SK-N-SH (cell line): Measurements from ENCODE around the gene EXOC4. TPM values are rescaled to one million over a fixed set of nuclear protein-coding genes. Genes with fewer than 3 reads are reported as not detected.

ENCODE experiments used
- CTCF ChIA-PET: fragments of 300-600, 350-600 bp; formaldehyde crosslinking; extraction: SDS; loops from one replicate; lab custom pipeline; 2021; lab: Yijun Ruan, JAX
- POLR2A ChIA-PET: fragments of 350-600 bp; sonication (Branson Sonifier 250); formaldehyde crosslinking; extraction: SDS; loops from one replicate; lab custom pipeline; 2020; ENCODE audit warnings: antibody characterized with exemption, inconsistent platforms; lab: Yijun Ruan, JAX
- DNase-seq: peaks from one replicate; pipeline ENCODE4 v3.0.0; 2012
- H2AFZ ChIP-seq: fragments of 200-600 bp; sonication (generic); 2 replicates; pipeline ENCODE4 v1.8.1; 2016; ENCODE audit warnings: antibody characterized with exemption, mild to moderate bottlenecking, low read depth
- H3F3A ChIP-seq: fragments of 200-600 bp; sonication (generic); replicated peaks from 2 replicates; pipeline ENCODE3; 2016; ENCODE audit warnings: antibody characterized with exemption, mild to moderate bottlenecking; ENCODE audit not compliant: insufficient read depth
- H3K27ac ChIP-seq, 2 experiments: fragments of 200-500 bp in 1 of 2; fragments of 200-600 bp in 1 of 2; sonication (Bioruptor generic) in 1 of 2; sonication (generic), shearing (Covaris generic) in 1 of 2; 2 replicates each; pipeline versions ENCODE4 v1.5.1 to v1.6.1; 2014 to 2016; ENCODE audit warnings: low read depth in 2 of 2, inconsistent platforms in 1 of 2, low read length in 1 of 2, mild to moderate bottlenecking in 1 of 2, mixed read lengths in 1 of 2
- H3K27me3 ChIP-seq: fragments of 200-600 bp; sonication (generic), shearing (Covaris generic); 2 replicates; pipeline ENCODE4 v1.6.1; 2016; ENCODE audit warnings: mixed run types; ENCODE audit not compliant: insufficient read depth
- H3K36me3 ChIP-seq, 2 experiments: fragments of 200-500 bp in 1 of 2; fragments of 200-600 bp in 1 of 2; sonication (Bioruptor generic) in 1 of 2; sonication (generic) in 1 of 2; replicated peaks in 1 of 2; 2 replicates each; pipeline versions ENCODE3 to v1.5.1; 2014 to 2016; ENCODE audit warnings: low read length in 1 of 2, mild to moderate bottlenecking in 1 of 2; ENCODE audit not compliant: insufficient read depth in 2 of 2, control insufficient read depth in 1 of 2
- H3K4me1 ChIP-seq, 2 experiments: fragments of 200-500 bp in 1 of 2; fragments of 200-600 bp in 1 of 2; sonication (Bioruptor generic) in 1 of 2; sonication (generic), shearing (Covaris generic) in 1 of 2; 2 replicates each; pipeline versions ENCODE4 v1.5.1 to v1.6.1; 2014 to 2016; ENCODE audit warnings: low read depth in 1 of 2, low read length in 1 of 2, mixed run types in 1 of 2; ENCODE audit not compliant: insufficient read depth in 2 of 2, control insufficient read depth in 1 of 2
- H3K4me2 ChIP-seq: fragments of 200-600 bp; sonication (generic), shearing (Covaris generic); 2 replicates; pipeline ENCODE4 v1.6.1; 2017; ENCODE audit warnings: mixed run types
- H3K4me3 ChIP-seq, 2 experiments: fragments of 200-500 bp in 1 of 2; fragments of 200-600 bp in 1 of 2; sonication (Bioruptor generic) in 1 of 2; sonication (generic), shearing (Covaris generic) in 1 of 2; 2 replicates each; pipeline versions ENCODE4 v1.5.1 to v1.8.1; 2014 to 2016; ENCODE audit warnings: low read depth in 2 of 2, inconsistent platforms in 1 of 2, low read length in 1 of 2, mild to moderate bottlenecking in 1 of 2, mixed read lengths in 1 of 2, moderate library complexity in 1 of 2
- H3K79me2 ChIP-seq: fragments of 200-600 bp; sonication (generic); 2 replicates; pipeline ENCODE4 v1.8.1; 2017; ENCODE audit warnings: mild to moderate bottlenecking; ENCODE audit not compliant: insufficient read depth
- H3K9ac ChIP-seq: fragments of 200-600 bp; sonication (generic); 2 replicates; pipeline ENCODE4 v1.6.1; 2017; ENCODE audit warnings: mixed run types
- H3K9me2 ChIP-seq: fragments of 200-600 bp; sonication (generic); 2 replicates; pipeline ENCODE4 v1.6.1; 2017; ENCODE audit warnings: mixed run types
- H3K9me3 ChIP-seq: fragments of 200-600 bp; sonication (generic); 2 replicates; pipeline ENCODE4 v1.6.1; 2017; ENCODE audit warnings: mixed run types, mild to moderate bottlenecking, moderate library complexity
- H4K20me1 ChIP-seq: fragments of 200-600 bp; sonication (generic); 2 replicates; pipeline ENCODE4 v1.6.1; 2017; ENCODE audit warnings: mild to moderate bottlenecking, mixed run types; ENCODE audit not compliant: insufficient read depth
- FOSL2 ChIP-seq: IDR thresholded peaks from 2 replicates; pipeline ENCODE4 v1.4.0; 2012; ENCODE audit warnings: low read depth, mild to moderate bottlenecking, moderate library complexity, borderline replicate concordance
- FOXM1 ChIP-seq: IDR thresholded peaks from 2 replicates; pipeline ENCODE4 v1.4.0; 2012; ENCODE audit warnings: low read depth, mild to moderate bottlenecking
- GATA2 ChIP-seq: sonication (generic); formaldehyde crosslinking; IDR thresholded peaks from 2 replicates; pipeline ENCODE4 v1.5.0; 2020; ENCODE audit warnings: mild to moderate bottlenecking, missing genetic modification reagents
- IRF3 ChIP-seq: fragments of 150-350 bp; IDR thresholded peaks from 2 replicates; pipeline ENCODE4 v1.6.1; 2016; ENCODE audit warnings: mild to moderate bottlenecking, low read depth, low read length
- MEF2A ChIP-seq: IDR thresholded peaks from 2 replicates; pipeline ENCODE4 v1.4.0; 2012; ENCODE audit warnings: low read depth, borderline replicate concordance
- NRF1 ChIP-seq: IDR thresholded peaks from 2 replicates; pipeline ENCODE4 v1.6.1; 2012; ENCODE audit warnings: low read depth, mild to moderate bottlenecking, low read length
- PBX3 ChIP-seq: IDR thresholded peaks from 2 replicates; pipeline ENCODE4; 2012
- RFX5 ChIP-seq: IDR thresholded peaks from 2 replicates; pipeline ENCODE4 v1.6.1; 2012; ENCODE audit warnings: mild to moderate bottlenecking, improper control_type of control experiment, low read length
- SMC3 ChIP-seq: IDR thresholded peaks from 2 replicates; pipeline ENCODE4 v1.6.1; 2012; ENCODE audit warnings: low read depth, low read length, improper control_type of control experiment
- USF2 ChIP-seq: fragments of 150-350 bp; IDR thresholded peaks from 2 replicates; pipeline ENCODE4 v1.6.1; 2017; ENCODE audit warnings: antibody characterized with exemption, low read length, low read depth, borderline replicate concordance
- WGBS: methylation state at CpG from one replicate; pipeline ENCODE4 v1.1.6; 2017; ENCODE audit warnings: low lambda C conversion rate; 5-methylcytosine and 5-hydroxymethylcytosine counted together
- polyA plus RNA-seq, 3 experiments: library from polyadenylated mRNA; depleted of rRNA; stranded (reverse); fragments of >200 nt; gene quantifications; 2 replicates each; pipeline ENCODE4 v1.2.3, GENCODE V29; 2012
- TF ChIP-seq, protein P1 (sequence below): IDR thresholded peaks from 2 replicates; pipeline ENCODE4 v1.6.1; 2012; ENCODE audit warnings: mild to moderate bottlenecking, low read depth, low read length, moderate library complexity
- TF ChIP-seq, protein P2 (sequence below): IDR thresholded peaks from 2 replicates; pipeline ENCODE4 v1.4.0; 2012; ENCODE audit warnings: low read depth

The EXOC4 gene
- polyA plus RNA-seq, 1 of the 3 experiments (the other 2 are of a cell fraction) = 37.3 TPM

- no peaks in the 10 kb centered on the region for H3K36me3 ChIP-seq
- H2AFZ ChIP-seq = no peak overlapping the region
- 95% methylated on average over 4 of the region's 4 CpGs for WGBS
- no peaks in the 10 kb centered on the region for H3F3A ChIP-seq
- no peak overlapping the region for H3K4me2 ChIP-seq
- peak overlapping the region in 1 of 2 experiments; percentile 7; a peak in 2 of 4 replicates for H3K27ac ChIP-seq
- H4K20me1 ChIP-seq = peaks cover 4% of the 10 kb centered on the region; the same call in 1 of the 2 replicates
- H3K79me2 ChIP-seq = no peaks in the 10 kb centered on the region
- no peak overlapping the region for H3K9ac ChIP-seq
- H3K27me3 ChIP-seq = no peaks in the 10 kb centered on the region
- POLR2A ChIA-PET = interaction anchor here (1.1 kb wide), 1 partner anchor 196 kb away, joined by 4 read pairs; no protein-coding TSS in a partner anchor
- TF ChIP-seq FOSL2 (no peak), SMC3 (no peak), GATA2 (CRISPR knock-in tag) (no peak), RFX5 (no peak), NRF1 (no peak), PBX3 (no peak), MEF2A (no peak), USF2 (no peak), IRF3 (no peak), FOXM1 (no peak)
- TF ChIP-seq, protein P1, sequence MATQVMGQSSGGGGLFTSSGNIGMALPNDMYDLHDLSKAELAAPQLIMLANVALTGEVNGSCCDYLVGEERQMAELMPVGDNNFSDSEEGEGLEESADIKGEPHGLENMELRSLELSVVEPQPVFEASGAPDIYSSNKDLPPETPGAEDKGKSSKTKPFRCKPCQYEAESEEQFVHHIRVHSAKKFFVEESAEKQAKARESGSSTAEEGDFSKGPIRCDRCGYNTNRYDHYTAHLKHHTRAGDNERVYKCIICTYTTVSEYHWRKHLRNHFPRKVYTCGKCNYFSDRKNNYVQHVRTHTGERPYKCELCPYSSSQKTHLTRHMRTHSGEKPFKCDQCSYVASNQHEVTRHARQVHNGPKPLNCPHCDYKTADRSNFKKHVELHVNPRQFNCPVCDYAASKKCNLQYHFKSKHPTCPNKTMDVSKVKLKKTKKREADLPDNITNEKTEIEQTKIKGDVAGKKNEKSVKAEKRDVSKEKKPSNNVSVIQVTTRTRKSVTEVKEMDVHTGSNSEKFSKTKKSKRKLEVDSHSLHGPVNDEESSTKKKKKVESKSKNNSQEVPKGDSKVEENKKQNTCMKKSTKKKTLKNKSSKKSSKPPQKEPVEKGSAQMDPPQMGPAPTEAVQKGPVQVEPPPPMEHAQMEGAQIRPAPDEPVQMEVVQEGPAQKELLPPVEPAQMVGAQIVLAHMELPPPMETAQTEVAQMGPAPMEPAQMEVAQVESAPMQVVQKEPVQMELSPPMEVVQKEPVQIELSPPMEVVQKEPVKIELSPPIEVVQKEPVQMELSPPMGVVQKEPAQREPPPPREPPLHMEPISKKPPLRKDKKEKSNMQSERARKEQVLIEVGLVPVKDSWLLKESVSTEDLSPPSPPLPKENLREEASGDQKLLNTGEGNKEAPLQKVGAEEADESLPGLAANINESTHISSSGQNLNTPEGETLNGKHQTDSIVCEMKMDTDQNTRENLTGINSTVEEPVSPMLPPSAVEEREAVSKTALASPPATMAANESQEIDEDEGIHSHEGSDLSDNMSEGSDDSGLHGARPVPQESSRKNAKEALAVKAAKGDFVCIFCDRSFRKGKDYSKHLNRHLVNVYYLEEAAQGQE = no peak
- TF ChIP-seq, protein P2, sequence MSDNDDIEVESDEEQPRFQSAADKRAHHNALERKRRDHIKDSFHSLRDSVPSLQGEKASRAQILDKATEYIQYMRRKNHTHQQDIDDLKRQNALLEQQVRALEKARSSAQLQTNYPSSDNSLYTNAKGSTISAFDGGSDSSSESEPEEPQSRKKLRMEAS = no peak
- TF ChIP-seq, all 33 proteins: peak for 0
- no peaks in the 10 kb centered on the region for H3K9me3 ChIP-seq
- CTCF ChIA-PET = interaction anchor here (1.0 to 2.1 kb wide), 6 partner anchors 15 to 320 kb away, joined by 3 to 6 read pairs (median 3); no protein-coding TSS in a partner anchor
- H3K9me2 ChIP-seq = no peaks in the 10 kb centered on the region
- H3K4me1 ChIP-seq = peaks cover 0 to 16% of the 10 kb centered on the region in 2 experiments; a peak in 2 of 4 replicates
- H3K4me3 ChIP-seq = no peak overlapping the region
- DNase-seq = no peak
Observed at GRCh38 chr7:133873187-133873586, 620.3 kb downstream of the EXOC4 start.
